ENCODE results near the gene CD160.
A peak's percentile ranks its signal among the peaks of the same experiment; 100 is the strongest.

The CD160 gene

DNA sequence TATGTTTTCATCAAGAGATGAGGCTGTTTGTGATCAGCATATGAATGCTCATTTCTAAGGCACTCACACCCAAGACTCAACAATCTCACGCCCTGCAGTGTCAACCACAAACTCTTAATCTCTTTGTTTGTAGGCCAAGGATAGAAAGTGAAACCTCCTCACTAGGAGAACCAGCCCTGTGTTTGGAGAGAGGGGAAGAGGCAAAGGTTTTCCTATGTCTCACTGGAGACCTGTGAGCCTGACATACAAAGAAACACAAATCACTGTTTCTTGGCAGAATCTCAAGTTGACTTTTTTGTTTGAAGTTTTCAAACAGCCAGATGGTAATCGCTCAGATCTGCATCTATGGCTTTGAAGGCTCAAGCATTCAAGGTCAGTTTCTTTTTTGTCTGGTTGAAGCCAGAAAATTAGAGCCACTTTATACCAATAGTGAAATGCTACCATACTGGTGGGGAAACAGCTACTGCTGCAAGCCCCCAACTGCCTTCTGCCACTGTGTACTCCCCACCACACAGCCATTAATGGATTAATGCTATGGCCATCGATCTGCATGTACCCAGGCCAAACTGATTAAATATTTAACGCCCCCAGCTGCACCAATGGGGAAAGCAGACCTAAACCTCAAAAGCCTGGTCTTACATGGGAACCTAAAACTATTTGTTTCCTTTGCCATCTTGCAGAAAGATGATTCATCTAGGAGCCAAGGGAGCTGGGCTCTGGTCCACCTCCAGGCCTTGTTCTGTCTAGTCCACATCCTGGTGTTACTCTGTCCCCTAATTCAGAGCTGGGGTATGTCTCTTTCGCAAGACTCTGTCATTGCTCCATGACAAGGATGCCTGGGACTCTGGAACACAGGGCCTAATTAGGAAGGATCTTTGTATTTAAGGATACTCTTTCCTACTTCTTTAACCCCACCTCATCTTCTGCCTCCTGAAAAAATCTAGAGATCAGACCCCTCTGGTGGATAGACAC is 28.4 kb upstream of the CD160 start:
- peak; percentile 90 for DNase-seq (ENCODE audit: low read depth)
- no peak overlapping the region for H3K4me3 ChIP-seq (ENCODE audit: low read depth, low read length)
- TF ChIP-seq, protein P1, sequence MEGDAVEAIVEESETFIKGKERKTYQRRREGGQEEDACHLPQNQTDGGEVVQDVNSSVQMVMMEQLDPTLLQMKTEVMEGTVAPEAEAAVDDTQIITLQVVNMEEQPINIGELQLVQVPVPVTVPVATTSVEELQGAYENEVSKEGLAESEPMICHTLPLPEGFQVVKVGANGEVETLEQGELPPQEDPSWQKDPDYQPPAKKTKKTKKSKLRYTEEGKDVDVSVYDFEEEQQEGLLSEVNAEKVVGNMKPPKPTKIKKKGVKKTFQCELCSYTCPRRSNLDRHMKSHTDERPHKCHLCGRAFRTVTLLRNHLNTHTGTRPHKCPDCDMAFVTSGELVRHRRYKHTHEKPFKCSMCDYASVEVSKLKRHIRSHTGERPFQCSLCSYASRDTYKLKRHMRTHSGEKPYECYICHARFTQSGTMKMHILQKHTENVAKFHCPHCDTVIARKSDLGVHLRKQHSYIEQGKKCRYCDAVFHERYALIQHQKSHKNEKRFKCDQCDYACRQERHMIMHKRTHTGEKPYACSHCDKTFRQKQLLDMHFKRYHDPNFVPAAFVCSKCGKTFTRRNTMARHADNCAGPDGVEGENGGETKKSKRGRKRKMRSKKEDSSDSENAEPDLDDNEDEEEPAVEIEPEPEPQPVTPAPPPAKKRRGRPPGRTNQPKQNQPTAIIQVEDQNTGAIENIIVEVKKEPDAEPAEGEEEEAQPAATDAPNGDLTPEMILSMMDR (conservative IDR thresholded peaks at IDR 0.05; ENCODE audit: low read depth, low read length): no peak

DNA sequence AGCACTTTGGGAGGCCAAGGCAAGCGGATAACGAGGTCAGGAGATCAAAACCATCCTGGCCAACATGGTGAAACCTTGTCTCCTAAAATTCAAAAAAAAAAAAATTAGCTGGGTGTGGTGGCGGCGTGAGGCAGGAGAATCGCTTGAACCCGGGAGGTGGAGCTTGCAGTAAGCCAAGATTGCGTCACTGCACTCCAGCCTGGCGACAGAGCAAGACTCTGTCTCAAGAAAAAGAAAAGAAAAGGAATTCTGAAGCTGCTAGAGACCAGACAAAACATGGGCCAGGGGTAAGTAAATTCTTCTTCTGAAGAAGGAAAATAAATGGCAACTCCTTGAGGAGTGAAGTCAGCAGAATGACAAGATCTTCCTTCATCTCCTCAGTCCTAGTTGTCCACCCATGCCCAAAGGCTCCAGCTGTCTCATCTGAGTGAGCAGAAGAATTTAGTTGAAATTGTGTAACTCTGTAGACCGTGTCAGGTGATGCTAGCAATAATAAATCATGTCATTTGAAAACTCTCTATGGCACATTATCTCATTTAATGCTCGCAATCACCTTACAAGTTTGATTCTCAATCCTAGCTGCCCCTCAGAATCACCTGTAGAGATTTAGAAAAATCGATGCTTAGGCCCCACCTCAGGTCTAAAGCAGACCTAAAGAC is 26.4 kb upstream of the CD160 start:
- H3K4me3 ChIP-seq (ENCODE audit: low read depth, low read length): no peak overlapping the region
- TF ChIP-seq, protein P1 (conservative IDR thresholded peaks at IDR 0.05; ENCODE audit: low read depth, low read length): no peak
- peak; percentile 14 for DNase-seq (ENCODE audit: low read depth)

DNA sequence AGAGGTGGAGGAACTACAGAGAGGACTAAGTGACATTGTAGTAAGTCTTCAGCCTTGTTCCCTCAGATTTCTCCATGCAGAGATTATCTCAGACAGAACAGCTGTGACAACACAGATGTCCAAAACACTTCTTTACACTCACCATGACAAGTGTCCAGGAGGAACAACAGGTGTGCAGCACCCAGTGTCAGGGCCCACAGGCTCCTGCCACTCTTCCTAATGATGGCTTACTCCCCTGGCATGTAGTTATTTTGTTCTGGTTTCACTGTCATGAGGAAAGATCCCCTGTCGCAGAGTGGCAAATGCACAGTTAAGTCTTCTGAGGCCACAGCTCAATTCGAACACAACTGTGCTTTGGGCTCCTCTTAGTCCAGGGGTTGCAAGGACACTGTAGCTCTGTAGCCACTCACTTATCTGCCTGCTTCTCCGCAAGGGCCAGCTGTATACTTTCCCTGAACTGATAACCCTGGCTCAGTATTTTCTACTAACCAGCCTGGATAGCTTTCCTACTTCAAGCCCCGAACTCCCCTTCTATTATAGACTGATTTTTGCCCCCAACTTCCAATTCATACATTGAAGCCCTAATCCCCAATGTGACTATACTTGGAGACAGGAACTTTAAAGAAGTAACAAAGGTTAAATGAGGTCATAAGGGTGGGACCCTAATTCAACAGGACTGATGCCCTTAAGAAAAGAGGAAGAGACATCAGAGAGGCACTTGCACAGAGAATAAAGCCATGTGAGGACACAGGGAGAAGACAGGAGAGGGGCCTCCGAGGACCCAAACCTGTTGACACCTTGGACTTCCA is 23.3 kb upstream of the CD160 start:
- TF ChIP-seq, protein P1 (conservative IDR thresholded peaks at IDR 0.05; ENCODE audit: low read depth, low read length): no peak
- H3K4me3 ChIP-seq (ENCODE audit: low read depth, low read length): no peak overlapping the region
- DNase-seq (ENCODE audit: low read depth): no peak

DNA sequence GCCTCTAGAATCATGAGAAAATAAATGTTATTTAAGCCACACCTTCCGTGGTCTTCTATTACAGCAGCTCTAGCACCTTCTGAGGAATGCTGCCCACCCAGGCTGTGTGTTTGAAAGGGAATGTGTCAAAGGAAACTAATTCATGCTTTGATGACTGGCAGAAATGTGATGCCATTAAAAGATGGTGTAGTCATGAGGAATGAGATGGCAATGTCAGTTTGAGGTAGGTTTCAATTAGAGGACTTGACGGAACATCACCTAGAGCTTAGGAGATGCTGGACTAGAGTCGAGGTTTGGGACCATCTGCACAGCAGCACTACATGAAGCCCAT is 22.7 kb upstream of the CD160 start:
- TF ChIP-seq, protein P1 (conservative IDR thresholded peaks at IDR 0.05; ENCODE audit: low read depth, low read length): no peak
- H3K4me3 ChIP-seq (ENCODE audit: low read depth, low read length): no peak overlapping the region
- DNase-seq (ENCODE audit: low read depth): no peak

DNA sequence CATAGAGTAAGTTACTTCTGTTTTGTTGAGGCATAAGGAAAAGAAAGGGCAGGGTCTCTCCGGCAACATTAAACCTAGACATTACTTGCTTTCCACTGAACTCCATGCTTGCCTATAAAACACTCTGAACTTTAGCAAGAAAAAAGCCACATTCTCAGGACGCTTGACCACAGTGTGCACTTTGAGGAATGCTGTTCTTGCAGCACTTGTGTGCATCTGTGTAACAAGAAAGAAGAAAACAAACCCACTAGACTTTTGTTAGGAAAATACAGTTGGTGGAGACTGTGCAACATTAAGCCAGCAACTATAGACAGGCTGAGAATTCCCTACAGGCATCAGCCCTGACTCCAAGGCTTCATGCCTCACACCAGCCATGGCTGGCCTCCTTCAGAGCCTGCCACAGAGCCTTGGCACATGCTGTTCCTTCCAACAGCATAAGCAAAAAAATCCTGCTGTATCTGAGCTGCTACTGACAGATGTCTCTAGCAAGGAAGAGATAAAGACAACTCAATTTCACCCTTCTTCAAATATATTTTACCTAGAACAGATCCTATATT is 17.9 kb upstream of the CD160 start:
- H3K4me3 ChIP-seq (ENCODE audit: low read depth, low read length): no peak overlapping the region
- peak; percentile 76 for DNase-seq (ENCODE audit: low read depth)
- TF ChIP-seq, protein P1 (conservative IDR thresholded peaks at IDR 0.05; ENCODE audit: low read depth, low read length): no peak

DNA sequence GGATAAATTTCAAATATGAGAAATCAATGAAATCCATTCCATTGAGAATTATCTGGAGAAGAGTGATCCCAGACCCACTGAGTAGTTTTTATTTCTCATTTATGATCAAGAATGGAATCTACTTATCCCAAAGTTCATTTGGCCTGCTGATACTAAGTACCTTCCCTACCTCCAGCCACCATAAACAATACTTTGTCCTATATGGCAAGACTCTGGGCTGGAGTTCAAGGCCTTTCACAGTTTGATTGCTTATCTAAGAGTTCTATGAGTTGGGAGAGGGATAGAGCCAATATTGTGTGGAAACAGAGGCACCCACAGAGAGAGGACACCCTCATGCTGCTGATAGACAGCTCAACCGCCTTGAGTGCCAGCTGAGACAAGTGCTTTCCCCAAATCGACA is 17.2 kb upstream of the CD160 start:
- no peak for DNase-seq (ENCODE audit: low read depth)
- TF ChIP-seq, protein P1 (conservative IDR thresholded peaks at IDR 0.05; ENCODE audit: low read depth, low read length): no peak
- no peak overlapping the region for H3K4me3 ChIP-seq (ENCODE audit: low read depth, low read length)

Measured in choroid plexus epithelial cell (primary cell).